Breast epithelium (tissue), 3 donors: Measurements from ENCODE around the gene TESMIN.

ENCODE experiments used
- CTCF ChIP-seq, 3 donors: fragments of 450-650 bp; IDR thresholded peaks; one replicate each; pipeline ENCODE4 v1.5.1; 2016 to 2017; ENCODE audit warnings: antibody characterized with exemption in 3 of 3, mild to moderate bottlenecking in 3 of 3, moderate library complexity in 3 of 3
- POLR2AphosphoS5 ChIP-seq, 3 donors: sonication (generic); formaldehyde crosslinking; IDR thresholded peaks; one replicate each; pipeline ENCODE4 v1.6.1; 2017; ENCODE audit warnings: antibody characterized with exemption in 3 of 3

GRCh38 chr11:68782711-68783110 lies 31.4 kb upstream of the TESMIN start:
- TF ChIP-seq CTCF (IDR thresholded peaks at IDR 0.05) (no peak), POLR2AphosphoS5 (IDR thresholded peaks at IDR 0.05) (no peak)
